ENCODE data around the gene OPALIN.

Gene OPALIN, protein sequence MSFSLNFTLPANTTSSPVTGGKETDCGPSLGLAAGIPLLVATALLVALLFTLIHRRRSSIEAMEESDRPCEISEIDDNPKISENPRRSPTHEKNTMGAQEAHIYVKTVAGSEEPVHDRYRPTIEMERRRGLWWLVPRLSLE

GRCh38 chr10:96358851-96359540 is at the start of gene OPALIN:
Gene OPALIN, minus strand, starts transcription at chr10:96359002. Its CDS starts 106 bp downstream, at chr10:96358896.
- TF ChIP-seq, protein P1, sequence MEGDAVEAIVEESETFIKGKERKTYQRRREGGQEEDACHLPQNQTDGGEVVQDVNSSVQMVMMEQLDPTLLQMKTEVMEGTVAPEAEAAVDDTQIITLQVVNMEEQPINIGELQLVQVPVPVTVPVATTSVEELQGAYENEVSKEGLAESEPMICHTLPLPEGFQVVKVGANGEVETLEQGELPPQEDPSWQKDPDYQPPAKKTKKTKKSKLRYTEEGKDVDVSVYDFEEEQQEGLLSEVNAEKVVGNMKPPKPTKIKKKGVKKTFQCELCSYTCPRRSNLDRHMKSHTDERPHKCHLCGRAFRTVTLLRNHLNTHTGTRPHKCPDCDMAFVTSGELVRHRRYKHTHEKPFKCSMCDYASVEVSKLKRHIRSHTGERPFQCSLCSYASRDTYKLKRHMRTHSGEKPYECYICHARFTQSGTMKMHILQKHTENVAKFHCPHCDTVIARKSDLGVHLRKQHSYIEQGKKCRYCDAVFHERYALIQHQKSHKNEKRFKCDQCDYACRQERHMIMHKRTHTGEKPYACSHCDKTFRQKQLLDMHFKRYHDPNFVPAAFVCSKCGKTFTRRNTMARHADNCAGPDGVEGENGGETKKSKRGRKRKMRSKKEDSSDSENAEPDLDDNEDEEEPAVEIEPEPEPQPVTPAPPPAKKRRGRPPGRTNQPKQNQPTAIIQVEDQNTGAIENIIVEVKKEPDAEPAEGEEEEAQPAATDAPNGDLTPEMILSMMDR (IDR thresholded peaks at IDR 0.05; ENCODE audit: insufficient read depth, low read length, poor library complexity, severe bottlenecking): no peak
- Histone ChIP-seq H3K4me3 (replicated peaks; ENCODE audit: low read depth, low read length) (no peak within 1 kb of the TSS), H3K36me3 (ENCODE audit: control insufficient read depth, insufficient read depth, low read length) (no peaks in the 10 kb centered on the region), H3K27me3 (replicated peaks; ENCODE audit: control insufficient read depth, insufficient read depth, low read length) (no peaks in the 10 kb centered on the region; the same call in none of the 2 replicates)
- no peak for DNase-seq (ENCODE audit: extremely low read depth, insufficient read length)

GRCh38 chr10:96408201-96408600 is 49.4 kb upstream of the OPALIN start:
- TF ChIP-seq, protein P1 (IDR thresholded peaks at IDR 0.05; ENCODE audit: insufficient read depth, low read length, poor library complexity, severe bottlenecking): no peak
- Histone ChIP-seq H3K27me3 (replicated peaks; ENCODE audit: control insufficient read depth, insufficient read depth, low read length) (no peaks in the 10 kb centered on the region; the same call in none of the 2 replicates), H3K4me3 (replicated peaks; ENCODE audit: low read depth, low read length) (no peak overlapping the region), H3K36me3 (ENCODE audit: control insufficient read depth, insufficient read depth, low read length) (no peaks in the 10 kb centered on the region)
- no peak for DNase-seq (ENCODE audit: extremely low read depth, insufficient read length)

DNA sequence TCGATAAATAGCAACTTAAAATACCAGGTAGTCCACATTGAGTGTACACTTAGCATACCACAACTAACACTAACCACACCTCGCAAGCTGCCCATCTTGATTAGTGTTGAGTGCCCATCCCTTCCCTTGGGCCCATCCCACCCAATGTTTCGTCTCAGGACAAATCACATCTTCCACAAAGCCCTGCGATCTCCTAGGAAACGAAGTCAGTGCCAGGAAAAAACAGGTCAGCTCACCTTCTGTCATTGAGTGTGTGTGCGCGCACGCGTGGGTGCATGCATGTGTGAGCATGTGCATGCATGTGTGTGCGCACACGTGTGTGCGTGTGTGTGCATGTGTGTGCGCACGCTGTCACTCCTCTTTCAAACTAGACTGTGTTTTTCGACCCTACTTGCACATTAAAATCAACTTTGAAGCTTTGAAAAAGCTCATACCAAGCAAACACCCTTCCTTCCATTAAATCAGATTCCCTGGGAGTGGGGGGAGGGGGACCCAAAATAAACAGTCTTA is 48.8 kb upstream of the OPALIN start:
- Histone ChIP-seq H3K36me3 (ENCODE audit: control insufficient read depth, insufficient read depth, low read length) (no peaks in the 10 kb centered on the region), H3K4me3 (replicated peaks; ENCODE audit: low read depth, low read length) (no peak overlapping the region), H3K27me3 (replicated peaks; ENCODE audit: control insufficient read depth, insufficient read depth, low read length) (no peaks in the 10 kb centered on the region; the same call in none of the 2 replicates)
- TF ChIP-seq, protein P1 (IDR thresholded peaks at IDR 0.05; ENCODE audit: insufficient read depth, low read length, poor library complexity, severe bottlenecking): no peak
- no peak for DNase-seq (ENCODE audit: extremely low read depth, insufficient read length)

DNA sequence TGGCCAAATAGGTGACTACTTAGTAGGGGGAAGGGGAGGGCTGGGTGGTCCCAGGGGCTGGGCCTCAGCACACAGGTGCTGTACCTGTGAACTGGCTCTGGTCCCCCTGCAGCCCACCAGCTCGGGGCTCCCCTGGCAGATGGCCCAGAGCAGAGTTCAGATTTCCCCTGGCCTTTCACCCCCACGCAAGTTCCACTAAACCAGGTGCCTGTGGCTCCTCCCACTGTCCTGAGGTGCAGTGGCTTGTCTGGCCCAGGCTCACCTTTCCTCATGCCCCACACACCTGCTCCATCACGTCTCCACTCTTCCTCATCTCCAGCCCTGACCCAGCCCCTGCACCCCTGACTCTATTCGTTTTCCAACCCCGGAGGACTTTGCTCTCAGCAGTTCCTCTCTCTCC is 47.3 kb upstream of the OPALIN start:
- TF ChIP-seq, protein P1 (IDR thresholded peaks at IDR 0.05; ENCODE audit: insufficient read depth, low read length, poor library complexity, severe bottlenecking): no peak
- no peak overlapping the region for H3K4me3 ChIP-seq (replicated peaks; ENCODE audit: low read depth, low read length)

DNA sequence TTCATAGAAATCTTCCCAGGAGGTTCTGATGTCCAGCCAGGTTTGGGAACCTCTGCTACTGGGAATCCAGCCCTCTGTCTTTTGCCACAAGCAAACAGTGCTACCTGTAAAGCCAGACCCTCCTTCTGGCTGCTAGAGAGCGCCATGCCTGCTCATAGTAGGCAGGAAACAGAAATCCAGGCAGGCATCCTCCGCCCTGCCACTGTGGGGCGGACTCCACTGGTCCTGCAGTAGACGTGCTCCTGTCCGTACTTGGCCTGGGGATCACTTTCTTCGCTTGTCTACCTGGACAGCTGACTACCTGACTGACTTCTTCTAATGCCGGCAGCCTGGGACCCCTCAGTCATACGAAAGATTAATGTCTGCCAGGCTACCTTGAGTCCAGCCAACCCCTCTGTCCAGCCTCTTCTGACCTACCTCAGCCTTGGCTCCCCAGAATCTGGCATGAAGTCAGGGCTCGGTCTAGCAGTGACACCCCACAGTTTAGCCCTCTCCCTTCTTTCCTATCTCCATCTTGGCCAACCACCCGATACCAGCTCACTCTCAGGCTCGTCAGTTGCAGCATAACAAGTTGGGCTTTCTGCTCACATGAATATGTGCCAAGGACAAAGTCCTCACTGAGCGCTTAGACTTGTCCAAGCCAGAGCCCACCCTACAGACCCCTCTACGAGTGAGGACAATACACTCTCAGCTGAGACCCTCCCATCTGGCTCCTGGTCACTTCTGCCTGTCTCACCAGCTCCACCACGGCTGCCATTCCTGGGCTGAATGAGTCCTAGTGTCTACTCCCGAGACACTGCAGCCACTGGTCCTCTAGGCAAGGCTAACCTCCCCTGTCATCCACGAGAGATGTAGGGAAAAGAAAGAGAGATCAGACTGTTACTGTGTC is 43.9 kb upstream of the OPALIN start:
- no peak for DNase-seq (ENCODE audit: extremely low read depth, insufficient read length)
- Histone ChIP-seq H3K36me3 (ENCODE audit: control insufficient read depth, insufficient read depth, low read length) (no peaks in the 10 kb centered on the region), H3K27me3 (replicated peaks; ENCODE audit: control insufficient read depth, insufficient read depth, low read length) (no peaks in the 10 kb centered on the region; the same call in none of the 2 replicates), H3K4me3 (replicated peaks; ENCODE audit: low read depth, low read length) (no peak overlapping the region)
- TF ChIP-seq, protein P1 (IDR thresholded peaks at IDR 0.05; ENCODE audit: insufficient read depth, low read length, poor library complexity, severe bottlenecking): no peak

More for the DNA sequence above, 47.3 kb upstream of the OPALIN start:
- Histone ChIP-seq H3K27me3 (replicated peaks; ENCODE audit: control insufficient read depth, insufficient read depth, low read length) (no peaks in the 10 kb centered on the region; the same call in none of the 2 replicates), H3K36me3 (ENCODE audit: control insufficient read depth, insufficient read depth, low read length) (no peaks in the 10 kb centered on the region)
- DNase-seq (ENCODE audit: extremely low read depth, insufficient read length): no peak

Data from GM06990 (cell line).